Measurements from ENCODE around the gene DTNB. TPM values are rescaled to one million over a fixed set of nuclear protein-coding genes. Genes with fewer than 3 reads are reported as not detected.

Gene DTNB
- polyA plus RNA-seq, 4 donors, result 11.8 to 23.8 (median 19.2) TPM

GRCh38 chr2:25402477-25402876 is 270.9 kb downstream of the DTNB start:
- no peak for DNase-seq (ENCODE audit: low read depth in 4 of 4, low spot score in 3 of 4)

- no peak for DNase-seq (ENCODE audit: low read depth in 4 of 4, low spot score in 3 of 4)
Observed at GRCh38 chr2:25401307-25402026, 271.9 kb downstream of the DTNB start.

GRCh38 chr2:25400576-25401216 is 272.7 kb downstream of the DTNB start:
- no peak for DNase-seq (ENCODE audit: low read depth in 4 of 4, low spot score in 3 of 4)

GRCh38 chr2:25400169-25400568 is 273.2 kb downstream of the DTNB start:
- no peak for DNase-seq (ENCODE audit: low read depth in 4 of 4, low spot score in 3 of 4)

GRCh38 chr2:25398534-25398933 is 274.8 kb downstream of the DTNB start:
- no peak for DNase-seq (ENCODE audit: low read depth in 4 of 4, low spot score in 3 of 4)

GRCh38 chr2:25397777-25398176 is 275.6 kb downstream of the DTNB start:
- no peak for DNase-seq (ENCODE audit: low read depth in 4 of 4, low spot score in 3 of 4)

DNA sequence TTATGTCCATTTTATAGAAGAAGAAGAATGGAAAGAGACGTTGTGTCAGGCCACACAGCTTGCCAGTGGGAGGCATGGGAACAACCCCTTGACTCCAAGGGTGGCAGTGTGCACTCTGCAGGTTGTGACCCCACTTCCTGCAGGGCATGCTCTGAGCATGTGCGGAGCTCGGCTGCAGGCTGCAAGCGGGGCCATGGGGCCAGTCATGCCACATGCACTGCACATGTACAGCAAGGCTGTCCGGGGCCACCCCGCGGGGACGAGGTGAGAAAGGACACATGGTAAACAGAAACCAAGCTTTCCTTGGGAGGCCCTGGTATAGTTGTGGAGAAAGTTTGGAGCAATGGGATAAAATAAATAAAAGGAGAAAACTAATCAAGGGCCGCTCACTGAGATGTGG is 284.2 kb downstream of the DTNB start:
- DNase-seq (ENCODE audit: low read depth in 4 of 4, low spot score in 3 of 4), result no peak

GRCh38 chr2:25388491-25388890 is 284.9 kb downstream of the DTNB start:
- DNase-seq (ENCODE audit: low read depth in 4 of 4, low spot score in 3 of 4), result no peak

- no peak for DNase-seq (ENCODE audit: low read depth in 4 of 4, low spot score in 3 of 4)
Observed at GRCh38 chr2:25387876-25388449, 285.4 kb downstream of the DTNB start.

- DNase-seq (ENCODE audit: low read depth in 4 of 4, low spot score in 3 of 4), result no peak
Observed at GRCh38 chr2:25386971-25387875, 286.2 kb downstream of the DTNB start.

- DNase-seq (ENCODE audit: low read depth in 4 of 4, low spot score in 3 of 4), result no peak
Observed at GRCh38 chr2:25385910-25386309, 287.5 kb downstream of the DTNB start.

DNA sequence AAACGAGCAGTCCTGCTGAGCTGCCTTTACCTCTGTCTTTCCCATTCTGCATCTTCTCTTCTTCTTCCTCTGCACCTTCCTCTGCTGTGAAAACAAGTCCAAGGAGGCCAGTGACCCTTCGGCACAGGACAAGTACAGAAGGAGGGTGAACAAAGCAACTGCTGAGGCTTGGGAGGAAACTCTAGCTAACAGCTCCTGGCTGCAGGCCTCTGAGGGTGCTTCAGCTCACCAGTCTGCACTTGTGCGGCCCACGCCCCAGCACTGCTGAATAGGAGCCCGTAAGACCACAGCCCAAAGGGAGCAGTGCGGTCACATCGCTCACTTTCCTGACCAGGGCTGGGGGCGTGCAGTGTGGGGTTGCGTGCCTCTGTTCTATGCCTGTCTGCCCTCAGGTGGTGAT is 289.6 kb downstream of the DTNB start:
- no peak for DNase-seq (ENCODE audit: low read depth in 4 of 4, low spot score in 3 of 4)

DNA sequence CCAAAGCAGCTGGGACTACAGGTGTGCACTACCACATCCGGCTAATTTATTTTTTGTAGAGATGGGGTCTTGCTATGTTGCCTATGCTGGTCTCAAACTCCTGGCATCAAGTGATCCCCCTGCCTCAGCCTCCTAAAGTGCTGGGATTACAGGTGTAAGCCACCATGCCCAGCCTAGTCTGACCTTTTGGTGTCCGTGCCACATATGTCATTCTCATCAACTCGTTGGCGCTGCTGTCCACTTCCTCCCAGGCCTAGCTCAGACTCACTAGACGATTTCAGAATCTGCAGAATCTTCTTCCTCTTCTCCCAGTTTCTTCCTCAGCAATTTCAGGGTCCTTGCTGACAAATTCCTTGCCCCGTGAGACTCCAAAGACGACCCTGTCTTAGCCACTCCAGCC is 291.9 kb downstream of the DTNB start:
- DNase-seq (ENCODE audit: low read depth in 4 of 4, low spot score in 3 of 4), result no peak

DNA sequence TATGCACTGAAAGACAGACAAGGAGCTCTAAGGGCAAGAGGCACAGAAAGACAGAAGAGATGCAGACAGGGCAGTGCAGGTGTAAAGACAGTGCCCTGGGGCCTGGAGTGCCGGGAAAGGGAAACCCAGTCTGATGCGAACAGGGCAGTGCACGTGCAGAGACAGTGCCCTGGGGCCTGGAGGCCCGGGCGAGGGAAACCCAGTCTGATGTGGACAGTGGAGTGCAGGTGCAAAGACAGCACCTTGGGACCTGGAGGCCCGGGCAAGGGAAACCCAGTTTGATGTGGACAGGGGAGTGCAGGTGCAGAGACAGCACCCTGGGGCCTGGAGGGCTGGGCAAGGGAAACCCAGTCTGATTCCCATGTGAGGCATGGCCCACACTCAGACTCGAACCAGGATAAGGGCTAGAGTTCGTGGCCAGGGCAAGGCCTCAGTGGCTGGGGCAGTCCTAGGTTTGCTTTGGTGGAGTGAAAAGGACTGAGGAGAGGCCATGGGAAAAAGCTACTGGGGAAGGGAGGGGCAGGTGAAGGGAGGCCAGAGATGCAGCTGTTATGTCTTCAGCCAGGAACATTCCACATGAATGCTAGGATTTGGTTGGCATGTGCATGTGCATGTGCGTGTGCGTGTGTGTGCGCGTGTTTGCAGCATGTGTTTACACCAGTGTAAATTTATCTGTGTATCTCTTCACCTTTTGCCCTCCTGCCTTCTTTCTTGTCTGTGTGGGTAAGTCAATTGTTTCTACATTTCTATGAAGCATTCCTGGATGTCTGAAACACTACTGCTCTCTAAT is 292.6 kb downstream of the DTNB start:
- no peak for DNase-seq (ENCODE audit: low read depth in 4 of 4, low spot score in 3 of 4)

GRCh38 chr2:25380023-25380422 is 293.4 kb downstream of the DTNB start:
- no peak for DNase-seq (ENCODE audit: low read depth in 4 of 4, low spot score in 3 of 4)

GRCh38 chr2:25379535-25379934 is 293.8 kb downstream of the DTNB start:
- DNase-seq (ENCODE audit: low read depth in 4 of 4, low spot score in 3 of 4), result no peak

GRCh38 chr2:25378731-25379490 is 294.5 kb downstream of the DTNB start:
- no peak for DNase-seq (ENCODE audit: low read depth in 4 of 4, low spot score in 3 of 4)

DNA sequence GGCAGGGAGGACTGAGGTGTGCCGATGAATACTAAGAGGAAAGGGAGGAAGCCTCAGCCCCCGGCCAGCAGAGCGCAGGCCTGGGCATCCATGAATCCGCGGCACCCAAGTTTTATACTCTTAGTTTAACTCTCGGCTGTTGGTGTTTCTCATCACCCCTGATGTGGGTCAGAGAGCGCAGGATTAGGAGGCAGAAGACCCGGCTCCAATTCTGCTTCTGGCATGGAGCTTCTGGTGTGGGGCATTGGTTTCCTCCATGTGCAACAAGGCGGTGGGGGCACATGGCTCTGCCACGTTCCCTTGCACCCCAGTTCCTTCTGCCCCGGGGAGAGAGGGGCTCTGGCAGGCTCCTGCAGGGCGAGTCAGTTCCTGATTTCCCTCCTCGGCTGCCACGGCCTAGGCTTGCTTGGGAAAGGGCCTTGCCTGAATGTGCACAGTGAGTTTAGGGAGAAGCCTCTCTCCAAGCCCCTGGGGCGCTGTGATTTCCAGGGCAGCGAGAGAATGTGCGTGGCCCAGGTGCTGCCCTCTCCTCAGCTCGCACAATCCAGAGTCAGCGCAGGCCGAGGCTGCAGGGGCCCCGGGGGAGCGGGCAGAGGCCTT is 295.5 kb downstream of the DTNB start:
- no peak for DNase-seq (ENCODE audit: low read depth in 4 of 4, low spot score in 3 of 4)

All from left renal pelvis (tissue), 4 donors.